Measurements from ENCODE around the gene AK1. TPM values are rescaled to one million over a fixed set of nuclear protein-coding genes. Genes with fewer than 3 reads are reported as not detected.
A peak's percentile ranks its signal among the peaks of the same experiment; 100 is the strongest.

AK1 gene
- total and polyA plus RNA-seq, 10 of the 15 experiments (the other 5 are each of a cell fraction or from before 2014, with no cell fraction given), result 0.23 to 3.1 (median 1.8) TPM

DNA sequence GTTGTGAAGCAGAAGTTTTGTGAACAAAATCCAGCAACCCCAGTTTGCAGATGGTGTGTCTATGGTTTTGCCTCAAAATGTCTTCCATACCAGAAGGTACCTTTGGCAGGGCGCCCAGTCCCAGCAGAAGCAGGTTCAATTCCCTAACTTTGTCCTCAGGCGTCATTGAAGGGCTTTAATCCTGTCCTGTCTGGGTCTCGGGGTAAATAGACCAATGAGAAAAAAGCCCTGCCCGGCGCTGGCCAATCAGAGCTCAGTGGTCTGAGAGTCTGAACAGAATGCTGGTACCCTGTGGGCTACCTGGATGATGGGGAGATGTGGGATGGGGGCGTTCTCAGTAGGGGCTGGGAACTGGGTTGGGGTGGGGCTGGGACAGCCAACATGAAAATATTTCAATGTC is 45.6 kb upstream of the AK1 start:
- WGBS (ENCODE audit: insufficient coverage, insufficient replicate concordance, low lambda C conversion rate, missing lambda C conversion rate), result 60% methylated on average over 6 of the region's 6 CpGs
- Histone ChIP-seq H3K4me3 (no peak overlapping the region), H3K27ac (ENCODE audit: control insufficient read depth, insufficient read depth) (no peak overlapping the region), H3K4me2 (ENCODE audit: control insufficient read depth, insufficient read depth) (no peak overlapping the region), H3K36me3 (ENCODE audit: control insufficient read depth in 2 of 2, insufficient read depth in 2 of 2, low read length in 1 of 2) (no peaks in the 10 kb centered on the region), H3K79me2 (ENCODE audit: control insufficient read depth, insufficient read depth, low read length) (no peaks in the 10 kb centered on the region), H3K9me3 (replicated peaks; ENCODE audit: control insufficient read depth, insufficient read depth, low read length) (no peaks in the 10 kb centered on the region), H3K9ac (ENCODE audit: control insufficient read depth, insufficient read depth, low read length) (no peak overlapping the region), H3K27me3 (replicated peaks in 1 of 2; ENCODE audit: control insufficient read depth in 2 of 2, insufficient read depth in 2 of 2, low read length in 1 of 2) (peaks cover 0 to 4% of the 10 kb centered on the region in 2 experiments; a peak in 3 of 4 replicates), H3K4me1 (ENCODE audit: control insufficient read depth, insufficient read depth, low read length) (peaks cover 12% of the 10 kb centered on the region), H4K20me1 (ENCODE audit: control insufficient read depth, insufficient read depth) (no peaks in the 10 kb centered on the region), H2AFZ (ENCODE audit: control insufficient read depth, low read depth, low read length) (no peak overlapping the region)
- TF ChIP-seq SMAD1 (IDR thresholded peaks at IDR 0.05; ENCODE audit: low read depth, partially characterized antibody), result no peak
- no peak for TF ChIP-seq STAT1 (conservative IDR thresholded peaks at IDR 0.05)
- TF ChIP-seq, protein P1, sequence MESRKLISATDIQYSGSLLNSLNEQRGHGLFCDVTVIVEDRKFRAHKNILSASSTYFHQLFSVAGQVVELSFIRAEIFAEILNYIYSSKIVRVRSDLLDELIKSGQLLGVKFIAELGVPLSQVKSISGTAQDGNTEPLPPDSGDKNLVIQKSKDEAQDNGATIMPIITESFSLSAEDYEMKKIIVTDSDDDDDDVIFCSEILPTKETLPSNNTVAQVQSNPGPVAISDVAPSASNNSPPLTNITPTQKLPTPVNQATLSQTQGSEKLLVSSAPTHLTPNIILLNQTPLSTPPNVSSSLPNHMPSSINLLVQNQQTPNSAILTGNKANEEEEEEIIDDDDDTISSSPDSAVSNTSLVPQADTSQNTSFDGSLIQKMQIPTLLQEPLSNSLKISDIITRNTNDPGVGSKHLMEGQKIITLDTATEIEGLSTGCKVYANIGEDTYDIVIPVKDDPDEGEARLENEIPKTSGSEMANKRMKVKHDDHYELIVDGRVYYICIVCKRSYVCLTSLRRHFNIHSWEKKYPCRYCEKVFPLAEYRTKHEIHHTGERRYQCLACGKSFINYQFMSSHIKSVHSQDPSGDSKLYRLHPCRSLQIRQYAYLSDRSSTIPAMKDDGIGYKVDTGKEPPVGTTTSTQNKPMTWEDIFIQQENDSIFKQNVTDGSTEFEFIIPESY (IDR thresholded peaks at IDR 0.05), result no peak
- peak; percentile 60 for TF ChIP-seq NFYB (IDR thresholded peaks at IDR 0.05; ENCODE audit: insufficient read depth, low read depth, low read length)
- no peak for TF ChIP-seq IKZF2 (IDR thresholded peaks at IDR 0.05)
- TF ChIP-seq NFXL1 (IDR thresholded peaks at IDR 0.05; ENCODE audit: borderline replicate concordance), result no peak
- DNase-seq (ENCODE audit: low read depth, low spot score), result no peak
- CTCF ChIA-PET, result interaction anchor here (0.7 to 9.9 kb wide), 8 partner anchors 9 to 333 kb away, joined by 3 to 91 read pairs (median 10); partner anchors contain the start of gene TOR2A
- ATAC-seq, result no peak
- POLR2A ChIA-PET, result interaction anchor here (1.2 kb wide), 1 partner anchor 188 kb away, joined by 3 read pairs; the partner anchor contains the start of gene TOR2A
- in situ Hi-C loops (cut with MboI), result no loop called here
- RAD21 ChIA-PET (ENCODE audit: unreplicated experiment), result interaction anchor here (1.1 to 8.2 kb wide), 4 partner anchors 53 to 188 kb away, joined by 3 to 83 read pairs (median 11); partner anchors contain the start of gene TOR2A
- SMC1A ChIA-PET (ENCODE audit: uncharacterized antibody, unreplicated experiment), result interaction anchor here (0.8 to 2.7 kb wide), 3 partner anchors 53 to 334 kb away, joined by 3 to 7 read pairs (median 3); no protein-coding TSS in a partner anchor
- intact Hi-C loops (cut with micrococcal nuclease; ENCODE audit: unreplicated experiment), result no loop called here
- BruUV-seq (replicated peaks), result no TSS peak
- FAIRE-seq, result no peak

Data from GM12878 (cell line).